Stimulated activated CD8-positive, alpha-beta memory T cell treated with anti-CD3 and anti-CD28 coated beads, Interleukin-15, amount 100 ng/mL, for 24 hours (primary cell): ENCODE results near the gene DCLRE1B.

Source experiments
- DNase-seq: peaks from one replicate; pipeline ENCODE4 v3.0.0-alpha.2; 2020; ENCODE audit warnings: low read depth

Gene DCLRE1B

GRCh38 chr1:113904674-113905434, at the start of gene DCLRE1B, which contains the start of gene AP4B1:
Gene DCLRE1B, plus strand, starts transcription at chr1:113905326. Its CDS starts 261 bp downstream, at chr1:113905587.
Gene AP4B1, minus strand, starts transcription at chr1:113904799. Its CDS starts 82 bp downstream, at chr1:113904717.
- peak; percentile 84 for DNase-seq

GRCh38 chr1:113855630-113856400, 49.3 kb upstream of the DCLRE1B start:
- no peak for DNase-seq

GRCh38 chr1:113856401-113856790, 48.7 kb upstream of the DCLRE1B start:
- no peak for DNase-seq

- DNase-seq = no peak
These were observed 47.4 kb upstream of the DCLRE1B start for GRCh38 chr1:113857776-113858175.

GRCh38 chr1:113858418-113858817, 46.7 kb upstream of the DCLRE1B start:
- DNase-seq = no peak

- no peak for DNase-seq
These were observed 46.1 kb upstream of the DCLRE1B start for GRCh38 chr1:113858982-113859381.

- no peak for DNase-seq
These were observed 45.5 kb upstream of the DCLRE1B start for GRCh38 chr1:113859478-113860175.

GRCh38 chr1:113860891-113861290, 44.2 kb upstream of the DCLRE1B start:
- DNase-seq = no peak

GRCh38 chr1:113861641-113862040, 43.5 kb upstream of the DCLRE1B start:
- no peak for DNase-seq

GRCh38 chr1:113868387-113869083, 36.6 kb upstream of the DCLRE1B start:
- no peak for DNase-seq

GRCh38 chr1:113870778-113871177, 34.3 kb upstream of the DCLRE1B start:
- DNase-seq = no peak

GRCh38 chr1:113871597-113872113, 33.5 kb upstream of the DCLRE1B start, which contains the start of gene PTPN22:
Gene PTPN22, minus strand, starts transcription at chr1:113871712.
- DNase-seq = peak; percentile 27

- DNase-seq = no peak
These were observed 32.7 kb upstream of the DCLRE1B start for GRCh38 chr1:113872219-113872935.

GRCh38 chr1:113874012-113874879, 30.9 kb upstream of the DCLRE1B start:
- DNase-seq = no peak

- no peak for DNase-seq
These were observed 29.4 kb upstream of the DCLRE1B start for GRCh38 chr1:113875714-113876113.

GRCh38 chr1:113876176-113876575, 28.9 kb upstream of the DCLRE1B start:
- DNase-seq = no peak

GRCh38 chr1:113879739-113880038, 25.4 kb upstream of the DCLRE1B start:
- no peak for DNase-seq

- DNase-seq = no peak
These were observed 23.5 kb upstream of the DCLRE1B start for GRCh38 chr1:113881661-113882060.

- DNase-seq = no peak
These were observed 18.4 kb upstream of the DCLRE1B start for GRCh38 chr1:113886417-113887401.
